Hematopoietic multipotent progenitor cell (in vitro differentiated cells): ENCODE results near the gene BCAR3. TPM values are rescaled to one million over a fixed set of nuclear protein-coding genes. Genes with fewer than 3 reads are reported as not detected.

ENCODE experiments used
- DNase-seq, 3 donors: peaks; one replicate each; pipeline ENCODE4 v3.0.0-alpha.2; 2011 to 2015; ENCODE audit warnings: low read depth in 2 of 3, low spot score in 2 of 3
- total RNA-seq: library from RNA; depleted of rRNA; stranded (reverse); fragments of >200 nt; gene quantifications from one replicate; pipeline ENCODE4 v1.2.3, GENCODE V29; 2012

Gene BCAR3
- total RNA-seq, 1 donor = 1.1 TPM

DNA sequence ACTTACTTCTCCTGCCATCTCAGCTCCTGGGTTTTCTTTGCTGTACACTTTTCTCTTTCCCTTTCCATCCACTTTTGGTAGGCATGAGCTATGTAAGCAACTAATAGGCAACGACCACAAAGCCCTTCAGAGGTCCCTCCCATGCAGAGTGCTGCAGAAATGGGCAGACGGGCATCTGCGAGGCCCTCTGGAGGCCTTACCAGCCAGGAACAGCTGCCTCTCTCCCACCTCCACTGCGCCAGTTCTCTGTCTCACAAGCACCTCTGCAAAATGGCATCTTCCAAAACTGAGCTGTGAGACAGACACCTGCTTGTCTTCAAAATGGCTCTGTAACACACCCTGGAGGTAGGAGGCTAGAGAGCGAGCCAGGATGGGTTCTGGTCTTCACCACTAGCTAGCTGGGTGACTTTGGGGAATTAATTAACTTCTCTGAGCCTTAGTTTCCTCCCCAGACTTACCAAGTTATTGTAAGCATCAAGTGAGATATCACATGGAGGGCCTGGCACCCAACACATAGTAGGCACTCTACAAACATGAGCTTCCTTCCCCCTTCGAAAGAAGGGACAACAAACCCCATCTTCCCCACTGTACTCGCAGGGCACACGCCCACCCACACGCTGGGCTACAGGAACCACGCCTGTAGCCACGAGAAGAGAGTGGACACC, 62.0 kb downstream of the BCAR3 start:
- DNase-seq = peak in 2 of 3 donors; percentile 41 to 64

DNA sequence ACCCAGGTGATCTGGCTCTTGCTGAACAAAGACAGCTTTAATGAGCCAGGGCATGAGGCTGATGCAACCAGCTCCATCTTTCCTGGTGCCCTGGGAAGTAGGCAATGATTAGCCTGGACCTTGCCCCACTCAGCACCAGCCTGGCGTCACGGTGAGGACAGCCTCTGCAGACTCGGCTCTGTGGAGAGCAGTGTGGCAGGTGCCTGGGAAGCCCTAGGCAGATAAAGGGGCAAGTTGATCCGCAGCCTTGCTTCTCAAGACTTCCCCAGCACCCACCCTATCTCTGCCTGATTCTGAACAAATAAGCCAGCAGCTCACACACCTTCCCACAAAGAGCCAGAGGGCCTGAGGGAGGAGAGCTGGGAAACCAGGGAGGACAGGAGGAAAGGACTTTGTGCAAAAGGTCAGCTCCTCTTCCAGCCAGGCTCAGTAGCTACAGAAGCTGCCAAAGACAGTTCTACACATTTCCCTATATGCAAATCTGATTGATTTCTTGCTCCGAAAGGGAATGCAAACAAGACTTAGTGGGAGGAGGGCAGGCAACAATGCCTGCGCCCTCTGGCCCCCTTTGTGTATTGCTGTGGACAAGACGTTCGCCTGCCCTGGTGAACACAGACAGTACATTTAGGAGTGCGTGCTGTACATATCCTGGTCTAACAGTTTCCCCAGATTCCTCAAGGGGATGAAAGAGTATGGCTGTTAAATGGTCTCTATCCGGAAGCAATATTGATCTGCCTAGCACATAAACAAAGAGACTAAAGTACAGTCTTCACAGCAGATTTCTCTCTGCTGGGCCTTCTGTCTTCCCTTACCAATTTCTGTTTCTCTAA, 63.8 kb downstream of the BCAR3 start:
- DNase-seq = no peak

DNA sequence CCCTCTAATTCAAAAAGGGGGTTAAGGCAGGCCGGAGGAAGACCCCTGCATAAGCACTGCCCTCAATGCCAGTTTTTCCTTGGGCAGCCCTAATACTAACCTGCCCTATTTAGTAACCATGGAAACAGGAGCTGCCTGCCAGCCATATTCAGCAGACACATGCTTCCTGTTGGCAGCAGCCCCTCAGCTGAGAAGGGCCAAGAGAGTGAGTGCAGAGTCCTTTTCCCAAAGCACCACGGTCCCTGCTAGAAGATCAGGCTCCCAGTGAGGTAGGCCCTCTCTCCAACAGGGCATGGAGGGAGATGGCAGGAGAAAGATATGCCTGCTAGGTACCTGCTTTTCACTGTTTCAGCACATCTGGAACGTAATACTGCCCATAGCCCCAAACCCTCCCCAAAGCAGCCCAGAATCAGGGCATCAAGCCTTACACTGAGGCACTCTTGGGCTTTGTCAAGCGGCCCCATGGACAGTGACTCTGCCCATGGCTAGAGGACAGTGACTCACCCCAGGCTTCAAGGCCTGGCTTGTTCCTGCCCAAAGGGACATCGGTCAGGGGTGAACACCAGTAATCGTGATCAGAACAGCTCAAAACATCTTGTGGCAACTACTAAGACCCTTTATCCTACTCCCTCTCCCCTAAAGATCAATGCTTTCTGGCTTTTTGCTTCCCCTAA, 64.5 kb downstream of the BCAR3 start:
- DNase-seq = peak in 2 of 3 donors; percentile 26 to 66

DNA sequence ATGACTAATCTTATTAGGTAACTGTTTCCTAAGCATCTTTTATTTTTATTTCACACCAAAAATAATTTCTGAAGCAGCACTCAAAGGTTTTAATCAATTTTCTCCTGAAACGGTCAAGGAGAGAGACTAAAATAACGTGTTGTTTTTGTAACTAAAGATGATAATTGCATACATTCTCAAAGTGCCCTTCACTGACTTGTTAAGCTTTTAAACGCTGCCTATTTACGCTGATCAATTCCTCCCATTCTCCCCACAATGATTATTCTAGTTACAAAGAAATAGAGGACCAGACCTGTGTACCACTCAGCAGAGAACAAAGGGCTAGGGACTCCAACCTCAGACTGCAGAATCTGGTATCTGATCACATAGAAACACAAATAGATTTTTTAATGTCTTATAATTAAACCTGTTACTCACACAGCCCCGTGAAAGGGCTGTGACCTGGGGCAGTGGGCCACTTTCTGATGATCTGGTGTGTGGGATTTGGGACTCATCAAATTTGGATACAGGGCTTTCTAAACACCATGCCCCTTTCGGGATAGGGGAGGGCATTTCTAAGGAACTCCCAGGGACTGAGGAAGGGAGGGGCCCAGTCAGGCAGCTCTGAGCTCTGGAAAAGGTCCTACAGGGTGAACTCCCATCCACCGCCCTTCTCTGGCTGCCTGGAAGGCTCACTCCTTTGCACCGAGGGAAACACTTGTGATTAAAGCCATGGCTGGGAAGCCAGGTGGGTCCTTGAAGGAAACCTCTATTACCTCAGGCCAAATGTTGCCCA, 65.2 kb downstream of the BCAR3 start:
- DNase-seq = no peak

DNA sequence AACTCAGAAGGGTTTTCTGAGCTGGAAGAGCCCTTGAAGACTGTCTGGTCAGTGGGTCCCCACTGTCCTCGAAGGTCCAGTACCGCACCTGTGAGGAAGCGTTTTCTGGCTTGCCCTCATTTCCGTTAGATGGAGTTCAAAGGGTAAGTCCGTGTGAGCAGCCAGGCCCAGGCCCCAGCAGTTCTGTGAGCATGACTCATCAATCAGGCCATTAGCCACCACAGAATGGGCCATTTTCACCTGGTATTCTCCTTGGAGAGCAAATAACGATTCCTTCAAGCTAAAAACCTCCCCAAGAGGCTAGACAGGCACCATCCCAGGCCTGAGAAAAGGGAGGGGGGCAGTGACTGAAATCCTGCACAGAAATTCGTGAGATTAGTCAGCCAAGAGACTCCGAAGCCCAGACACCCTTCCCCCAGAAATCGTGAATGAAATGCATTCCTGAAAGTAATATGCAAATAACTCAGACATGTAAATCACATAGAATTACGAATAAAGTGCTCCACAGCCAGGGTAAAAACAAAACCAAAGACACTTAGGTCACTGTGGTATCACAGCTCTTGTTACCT, 66.0 kb downstream of the BCAR3 start:
- DNase-seq = no peak

DNA sequence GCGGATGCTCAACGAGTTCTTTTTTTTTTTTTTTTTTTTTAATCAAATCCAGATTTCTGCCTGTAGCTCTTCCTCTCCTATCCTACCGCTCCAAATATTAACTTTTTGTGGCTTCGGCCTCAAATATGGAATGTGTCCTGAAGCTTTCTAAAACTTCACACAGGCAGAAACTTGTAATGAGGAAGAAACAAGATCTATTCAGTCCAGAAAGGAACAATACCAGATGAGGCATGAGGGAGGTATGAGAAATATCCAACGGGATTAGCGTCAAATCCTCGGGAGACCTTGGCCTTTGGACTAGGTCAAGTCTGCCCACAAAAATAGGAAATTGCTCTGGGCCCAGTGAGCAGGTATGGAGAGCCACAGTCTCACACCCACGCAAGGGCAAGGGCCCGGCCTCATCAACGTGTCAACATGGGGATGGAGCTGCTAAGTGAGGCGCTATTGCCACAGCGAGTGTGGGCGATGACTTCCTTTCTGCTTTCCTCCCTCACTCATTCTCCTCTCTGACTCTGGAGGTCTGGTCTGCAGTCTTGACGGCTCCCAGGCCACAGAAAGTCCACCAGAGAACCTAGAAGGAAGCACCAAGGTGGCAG, 66.6 kb downstream of the BCAR3 start:
- DNase-seq = no peak

DNA sequence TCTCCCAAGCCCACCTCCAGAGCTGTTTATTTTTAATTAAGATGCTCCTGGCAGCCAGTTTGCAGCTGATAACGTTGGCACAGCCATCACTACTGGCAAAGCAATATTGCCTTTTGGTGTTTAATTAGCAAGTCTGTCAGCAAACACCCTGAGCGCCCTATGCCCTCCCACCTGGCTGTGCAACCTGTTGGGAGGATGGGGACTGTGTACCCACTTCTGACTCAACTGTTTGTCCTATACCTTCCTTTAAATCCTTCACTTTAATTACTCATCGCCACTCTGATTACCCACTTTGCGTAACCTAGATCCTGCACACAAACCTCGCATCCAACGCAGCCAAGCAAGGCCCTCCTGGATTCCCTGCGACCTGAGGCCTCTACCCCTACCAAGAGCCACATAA, 67.1 kb downstream of the BCAR3 start:
- DNase-seq = no peak

DNA sequence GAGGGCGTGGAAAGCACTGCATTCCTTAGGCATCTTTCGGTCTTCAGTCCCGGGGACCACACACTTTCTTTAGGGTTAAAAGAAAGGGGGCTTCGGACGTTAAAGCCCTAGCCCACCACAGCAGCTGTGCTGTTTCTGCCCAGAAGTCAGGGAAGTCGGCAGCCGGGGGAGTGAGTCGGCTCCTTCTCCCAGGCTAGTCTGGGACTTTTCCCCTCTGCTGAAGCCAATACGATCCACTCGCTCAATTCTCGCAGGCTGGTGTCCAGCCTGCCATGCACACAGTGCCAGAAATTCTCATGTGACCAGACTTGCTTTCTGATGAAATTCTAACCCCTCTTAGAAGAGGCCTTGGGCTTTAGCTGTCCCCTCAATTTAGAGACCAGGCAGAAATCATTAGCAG, 67.7 kb downstream of the BCAR3 start:
- no peak for DNase-seq

DNA sequence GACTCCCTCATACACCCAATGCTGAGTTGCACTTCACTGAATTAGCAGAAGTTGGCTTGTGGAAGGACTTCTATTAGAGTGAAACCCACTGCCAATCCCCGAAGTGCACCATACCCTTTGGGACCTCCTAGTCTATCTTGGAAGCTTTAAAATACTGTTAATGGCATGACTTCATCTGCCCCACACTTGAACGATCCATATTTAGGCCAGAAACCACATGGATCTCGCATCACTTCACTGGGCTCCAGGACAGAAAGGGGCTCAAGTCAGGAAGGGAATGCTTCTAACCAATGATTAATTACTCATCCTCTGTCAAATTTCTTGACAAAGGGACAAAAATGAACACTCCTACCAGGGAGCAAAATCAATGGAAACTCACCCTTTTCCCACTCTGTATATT, 69.1 kb downstream of the BCAR3 start:
- no peak for DNase-seq

DNA sequence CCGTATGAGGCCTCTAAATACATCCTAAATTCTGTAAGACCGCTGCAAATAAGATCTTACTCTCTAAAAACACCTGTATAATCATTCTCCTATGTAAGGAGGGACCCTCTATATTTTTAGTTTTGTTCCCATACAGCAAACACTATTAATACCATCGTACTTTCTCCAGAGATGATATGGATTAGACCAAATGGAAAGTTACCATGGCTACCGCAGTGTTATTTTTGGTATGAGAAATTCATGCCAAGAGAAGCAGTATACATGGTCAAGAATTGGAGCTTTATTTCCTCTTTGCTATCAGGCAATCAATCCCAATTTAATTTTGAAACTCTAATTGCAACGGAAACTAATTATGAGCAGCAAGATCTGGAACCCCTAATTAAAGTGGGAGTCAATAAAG, 70.0 kb downstream of the BCAR3 start:
- DNase-seq = no peak

DNA sequence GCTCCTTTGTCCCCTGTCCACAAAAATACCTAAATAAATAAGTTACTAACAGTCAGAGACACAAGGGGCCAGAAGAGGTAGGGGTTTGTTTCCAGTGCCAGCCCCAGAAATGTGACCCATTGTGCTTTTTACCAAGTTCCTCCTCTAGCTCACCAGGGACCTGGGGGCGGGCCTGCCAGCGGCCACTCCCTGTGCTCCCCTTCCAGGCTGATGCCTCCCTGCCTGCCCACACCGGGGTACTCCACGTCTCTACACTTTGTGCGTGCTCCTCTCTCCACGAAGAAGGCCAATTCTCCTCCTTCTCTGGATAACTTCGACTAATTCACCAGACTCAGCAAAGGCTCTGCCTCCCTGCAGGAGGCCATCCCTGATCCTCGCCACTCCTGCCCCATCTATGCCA, 72.1 kb downstream of the BCAR3 start:
- DNase-seq = no peak

DNA sequence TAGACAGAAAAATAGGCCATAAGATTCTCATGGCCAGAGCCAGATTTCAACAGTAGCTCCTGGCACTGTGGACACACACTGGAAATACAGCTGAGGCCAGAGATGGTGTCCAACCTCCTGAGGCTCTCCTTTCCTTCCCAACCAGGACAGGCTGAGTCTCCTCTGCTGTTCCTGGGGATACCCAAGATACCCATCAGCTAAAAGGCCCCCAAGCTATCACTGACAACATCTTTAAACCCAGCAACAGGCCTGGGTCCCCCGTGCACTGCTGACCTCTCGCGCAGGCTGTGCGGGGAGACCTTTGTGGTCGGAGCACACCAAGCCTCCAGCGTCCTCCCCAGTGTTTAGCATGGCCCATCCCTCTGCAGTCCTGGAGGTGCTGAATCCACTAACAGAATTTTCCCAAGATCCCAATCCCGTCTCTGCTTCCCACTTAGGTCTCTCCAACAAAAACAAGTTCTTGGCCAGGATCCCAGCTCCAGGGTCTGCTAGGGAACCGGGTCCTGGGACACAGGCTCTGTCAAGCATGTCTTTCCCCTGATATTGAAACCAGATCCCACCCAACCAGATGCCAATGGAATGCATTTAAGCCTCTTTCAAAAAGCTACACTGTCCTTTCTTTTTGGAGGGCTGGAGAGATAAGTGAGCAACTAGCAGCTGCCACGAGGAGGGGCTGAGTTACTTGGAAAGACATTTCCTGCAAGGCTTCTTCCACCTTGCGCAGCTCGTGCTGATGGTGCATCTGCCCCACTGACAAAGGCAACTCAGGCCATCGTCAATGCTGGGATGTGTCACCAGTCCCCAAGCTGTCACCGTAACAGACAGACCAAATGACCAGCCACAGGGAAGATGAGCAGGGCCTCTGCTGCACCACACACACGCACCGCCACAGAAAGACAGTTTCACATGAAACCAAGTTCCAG, 73.2 kb downstream of the BCAR3 start:
- DNase-seq = no peak

DNA sequence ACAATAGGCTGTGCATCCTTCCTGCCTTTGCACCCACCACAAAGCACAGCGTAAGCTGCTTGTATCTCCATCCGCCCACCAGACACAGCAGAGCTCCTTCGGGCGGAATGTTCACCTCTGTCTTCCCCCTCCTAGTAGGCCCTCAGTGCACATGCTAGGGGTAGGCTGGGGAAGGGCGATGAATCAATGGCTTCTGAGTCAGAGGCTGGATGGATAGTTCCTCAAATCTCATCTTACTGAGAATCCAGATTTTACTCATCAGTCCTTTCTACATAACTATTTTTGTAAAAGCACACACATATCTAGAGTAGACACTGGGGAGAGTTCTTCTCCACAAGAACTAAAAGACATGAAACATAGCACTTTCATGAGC, 73.8 kb downstream of the BCAR3 start:
- no peak for DNase-seq

DNA sequence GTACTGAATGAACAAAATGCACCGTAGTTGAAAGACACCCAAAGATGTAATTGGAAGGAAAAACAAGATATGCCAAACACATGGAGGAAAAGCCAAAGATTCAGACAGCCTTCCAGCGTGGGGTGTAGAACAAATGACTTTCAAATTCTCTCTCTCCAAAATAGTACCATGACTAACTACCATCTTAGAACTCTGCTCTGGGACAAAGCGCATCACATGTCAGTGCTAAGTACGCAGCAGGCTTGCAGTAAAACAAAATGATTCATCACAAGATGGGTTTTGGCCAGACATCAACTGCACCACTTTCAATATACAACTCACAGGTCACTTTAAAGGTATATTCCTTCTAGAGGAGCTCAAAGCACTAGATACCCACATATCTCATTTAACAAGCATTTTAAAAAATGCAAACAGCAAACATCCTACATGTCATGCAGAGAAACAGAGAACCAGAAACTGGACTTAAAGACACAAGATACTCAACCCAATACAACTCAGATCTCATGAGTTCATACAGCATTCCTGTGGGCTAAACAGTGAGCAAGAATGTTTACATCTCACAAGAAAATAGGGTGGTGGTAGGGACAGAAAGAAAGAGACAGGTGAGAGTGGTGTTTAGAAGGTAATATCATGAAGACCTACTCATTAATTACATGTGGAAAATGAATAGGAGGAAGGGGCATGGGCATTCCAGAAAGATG, 75.7 kb downstream of the BCAR3 start:
- no peak for DNase-seq

DNA sequence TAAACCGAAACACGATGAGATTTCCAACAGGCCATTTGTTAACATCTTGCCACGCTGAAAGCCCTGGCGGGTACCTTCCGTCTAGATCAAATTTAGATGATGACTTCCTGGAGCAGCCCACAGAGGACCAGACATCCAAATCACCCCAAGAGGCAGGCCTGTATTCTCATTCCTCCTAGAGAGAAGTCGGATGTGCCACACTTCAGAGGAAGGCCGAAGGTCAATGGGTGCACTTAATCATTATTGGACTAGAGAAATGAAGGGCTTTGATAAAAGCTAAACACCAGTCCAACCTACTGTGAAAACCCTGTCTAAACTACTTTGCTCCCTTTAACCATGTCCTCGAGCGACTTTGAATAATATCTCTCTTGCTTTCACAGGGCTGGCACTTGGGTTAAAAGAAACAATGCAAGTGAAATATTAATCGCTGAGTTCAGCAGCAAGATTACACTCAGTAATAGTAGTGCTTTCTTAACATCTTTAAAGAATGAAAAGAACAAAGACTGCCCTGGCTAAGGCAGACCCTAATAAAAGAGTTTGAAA, 76.5 kb downstream of the BCAR3 start:
- DNase-seq = no peak

DNA sequence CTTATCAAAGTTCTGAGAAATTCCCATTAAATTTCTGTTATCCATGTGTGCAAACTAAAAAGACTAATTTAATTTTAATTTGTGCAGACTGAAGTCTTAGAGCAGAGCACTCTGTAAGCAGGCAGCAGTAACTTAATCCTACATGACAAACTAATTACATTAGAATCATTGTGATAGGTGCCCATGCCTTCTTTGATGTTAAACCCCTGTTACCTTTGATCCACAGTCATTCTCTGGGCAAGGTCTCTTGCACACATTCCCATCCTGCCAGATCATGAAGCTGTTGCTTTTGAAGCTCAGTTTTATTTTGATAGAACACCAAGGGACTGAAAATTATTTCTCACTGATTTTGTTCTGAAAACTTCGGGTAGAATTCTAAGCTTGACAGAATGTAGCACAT, 77.2 kb downstream of the BCAR3 start:
- DNase-seq = no peak

DNA sequence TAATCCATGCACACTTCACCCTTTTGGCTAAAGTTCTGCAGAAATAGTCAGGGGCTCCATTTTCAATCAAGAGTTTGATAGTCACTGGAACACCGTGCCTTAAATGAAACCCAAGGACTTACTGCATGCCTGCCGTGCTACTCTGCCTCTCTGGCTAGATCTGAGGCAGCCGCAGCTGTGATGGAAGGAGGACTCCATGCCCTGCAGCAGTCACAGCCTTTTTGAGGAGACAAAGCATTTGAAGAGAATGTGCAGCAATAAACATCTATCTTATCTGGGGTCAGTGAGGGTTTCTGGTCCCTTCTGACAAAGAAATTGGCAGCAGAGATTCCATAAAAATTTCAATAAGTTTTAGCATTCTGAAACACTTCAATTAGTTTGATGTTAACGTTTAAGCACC, 78.0 kb downstream of the BCAR3 start:
- DNase-seq = no peak

DNA sequence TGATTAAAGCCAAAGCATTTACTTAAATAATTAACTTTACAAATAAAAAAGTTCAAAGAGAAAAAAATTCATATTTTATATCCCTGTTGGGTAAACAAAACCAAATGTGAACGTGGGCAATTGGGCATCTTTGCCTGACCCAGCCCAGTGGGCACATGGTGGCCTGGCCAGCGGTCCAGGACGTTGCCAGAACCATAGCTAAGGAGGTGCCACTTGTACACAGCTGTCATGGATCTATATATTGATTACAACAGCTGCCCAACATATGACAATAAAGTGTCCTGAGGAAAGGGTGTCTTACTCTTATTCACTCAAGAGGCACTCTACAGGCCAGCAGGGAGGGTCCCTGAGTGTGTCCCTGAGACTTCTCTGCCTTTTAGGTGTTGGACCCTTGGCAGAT, 78.5 kb downstream of the BCAR3 start:
- no peak for DNase-seq
